GM18499 (cell line): Measurements from ENCODE around the gene REP15.
"Not testable (repeated sequence)": the region's sequence is repeated elsewhere in the genome, so short reads cannot be mapped to it uniquely, and the experiment has no call there.

Source experiments
- ATAC-seq: cut with Tn5 transposase; IDR thresholded peaks from one replicate; pipeline ENCODE4 v1.9.1; 2021; ENCODE audit warnings: moderate number of reproducible peaks; ENCODE audit not compliant: insufficient read depth, unreplicated experiment

The REP15 gene

GRCh38 chr12:27696293-27696652, at the start of gene REP15:
Gene REP15 (plus strand): TSS chr12:27696447. CDS start chr12:27696563, 116 bp downstream.
- no peak for ATAC-seq

- ATAC-seq, result no peak
Observed at GRCh38 chr12:27650011-27650410, 46.2 kb upstream of the REP15 start.

GRCh38 chr12:27651201-27651600, 45.0 kb upstream of the REP15 start:
- no peak for ATAC-seq

GRCh38 chr12:27652174-27652763, 44.0 kb upstream of the REP15 start:
- ATAC-seq, result no peak

GRCh38 chr12:27653661-27654060, 42.6 kb upstream of the REP15 start:
- no peak for ATAC-seq

GRCh38 chr12:27655476-27655875, 40.8 kb upstream of the REP15 start:
- not testable (repeated sequence) for ATAC-seq

- no peak for ATAC-seq
Observed at GRCh38 chr12:27657296-27657695, 39.0 kb upstream of the REP15 start.

GRCh38 chr12:27665704-27666103, 30.5 kb upstream of the REP15 start:
- ATAC-seq, result no peak

- no peak for ATAC-seq
Observed at GRCh38 chr12:27666510-27666909, 29.7 kb upstream of the REP15 start.

- no peak for ATAC-seq
Observed at GRCh38 chr12:27667540-27667939, 28.7 kb upstream of the REP15 start.

GRCh38 chr12:27672051-27672450, 24.2 kb upstream of the REP15 start:
- ATAC-seq, result no peak

- no peak for ATAC-seq
Observed at GRCh38 chr12:27672643-27673042, 23.6 kb upstream of the REP15 start.

- ATAC-seq, result no peak
Observed at GRCh38 chr12:27673101-27673718, 23.0 kb upstream of the REP15 start.

- no peak for ATAC-seq
Observed at GRCh38 chr12:27674989-27675388, 21.3 kb upstream of the REP15 start.

GRCh38 chr12:27680619-27681018, 15.6 kb upstream of the REP15 start:
- no peak for ATAC-seq

GRCh38 chr12:27682534-27682933, 13.7 kb upstream of the REP15 start:
- no peak for ATAC-seq

- ATAC-seq, result no peak
Observed at GRCh38 chr12:27685274-27685673, 11.0 kb upstream of the REP15 start.

GRCh38 chr12:27686147-27686546, 10.1 kb upstream of the REP15 start:
- no peak for ATAC-seq

GRCh38 chr12:27688671-27689070, 7.6 kb upstream of the REP15 start:
- no peak for ATAC-seq

- ATAC-seq, result no peak
Observed at GRCh38 chr12:27689558-27690180, 6.6 kb upstream of the REP15 start.

- ATAC-seq, result no peak
Observed at GRCh38 chr12:27693403-27693802, 2.8 kb upstream of the REP15 start.
